Ascending aorta (tissue), 2 donors: ENCODE data around the gene EPN1. TPM values are rescaled to one million over a fixed set of nuclear protein-coding genes. Genes with fewer than 3 reads are reported as not detected.
A peak's percentile ranks its signal among the peaks of the same experiment; 100 is the strongest.

ENCODE experiments used
- DNase-seq, 2 donors: peaks; one replicate each; pipeline ENCODE4 v3.0.0-alpha.2; 2019; ENCODE audit warnings: low spot score in 2 of 2
- H3K27ac ChIP-seq, 2 donors: fragments of 200-600 bp; sonication (generic); one replicate each; pipeline ENCODE4 v1.5.1; 2016 to 2017; ENCODE audit warnings: mild to moderate bottlenecking in 1 of 2
- H3K27me3 ChIP-seq: fragments of 200-600 bp; sonication (generic); one replicate; pipeline ENCODE4 v1.5.1; 2017
- H3K36me3 ChIP-seq, 2 donors: fragments of 200-600 bp; sonication (generic); one replicate each; pipeline ENCODE4 v1.5.1; 2016
- H3K4me1 ChIP-seq, 2 donors: fragments of 200-600 bp; sonication (generic); one replicate each; pipeline ENCODE4 v1.5.1; 2016 to 2017; ENCODE audit warnings: mild to moderate bottlenecking in 1 of 2
- H3K4me3 ChIP-seq, 2 donors: fragments of 200-600 bp; sonication (generic); one replicate each; pipeline ENCODE4 v1.5.1; 2016 to 2017; ENCODE audit warnings: mild to moderate bottlenecking in 1 of 2
- H3K9me3 ChIP-seq, 2 donors: fragments of 200-600 bp; sonication (generic); one replicate each; pipeline ENCODE4 v1.5.1; 2016
- CTCF ChIP-seq, 3 experiments: fragments of 200-600 bp in 2 of 3; fragments of 450-650 bp in 1 of 3; sonication (generic) in 2 of 3; IDR thresholded peaks; one replicate each; pipeline ENCODE4 v1.5.1; 2016 to 2019; ENCODE audit warnings: antibody characterized with exemption in 3 of 3, mild to moderate bottlenecking in 1 of 3, moderate library complexity in 1 of 3
- intact Hi-C: fragments of 100-400 bp; cut with DNase I; formaldehyde crosslinking; loops from one replicate; pipeline ENCODE4 v1.15.1; 2023
- total RNA-seq: library from RNA; depleted of rRNA; stranded (reverse); fragments of >200 nt; gene quantifications from one replicate; pipeline ENCODE4 v1.1.0, GENCODE V29; 2016

The EPN1 gene
- total RNA-seq, 1 donor from 2014 or later: 122 TPM

- H3K27me3 ChIP-seq: no peaks in the 10 kb centered on the region
- no peaks in the 10 kb centered on the region for H3K9me3 ChIP-seq
- peaks cover 0 to 10% of the 10 kb centered on the region in 2 donors for H3K4me1 ChIP-seq
- no peaks in the 10 kb centered on the region for H3K36me3 ChIP-seq
- H3K27ac ChIP-seq: no peak overlapping the region
- no peak overlapping the region for H3K4me3 ChIP-seq
- TF ChIP-seq CTCF (IDR thresholded peaks at IDR 0.05): no peak
- no peak for DNase-seq
- intact Hi-C loops: loop anchor here (5.0 to 10.0 kb wide), 3 partner anchors 536 to 1456 kb away; partner anchors contain the start of genes LENG8, PPP1R12C and TSEN34
Measured at GRCh38 chr19:55650602-55651230, 24.3 kb upstream of the EPN1 start.

GRCh38 chr19:55651236-55651635 lies 23.8 kb upstream of the EPN1 start:
- Histone ChIP-seq H3K4me3 (no peak overlapping the region), H3K27ac (no peak overlapping the region), H3K27me3 (no peaks in the 10 kb centered on the region), H3K36me3 (no peaks in the 10 kb centered on the region), H3K4me1 (peaks cover 2 to 16% of the 10 kb centered on the region in 2 donors), H3K9me3 (no peaks in the 10 kb centered on the region)
- DNase-seq: no peak
- intact Hi-C loops: loop anchor here (5.0 to 10.0 kb wide), 3 partner anchors 536 to 1456 kb away; partner anchors contain the start of genes LENG8, PPP1R12C and TSEN34
- TF ChIP-seq CTCF (IDR thresholded peaks at IDR 0.05): no peak

- Histone ChIP-seq H3K9me3 (no peaks in the 10 kb centered on the region), H3K4me1 (peaks cover 15 to 25% of the 10 kb centered on the region in 2 donors), H3K27ac (peak overlapping the region; percentile 97), H3K27me3 (no peaks in the 10 kb centered on the region), H3K36me3 (no peaks in the 10 kb centered on the region), H3K4me3 (peak overlapping the region in 1 of 2 donors; percentile 77)
- no peak for DNase-seq
- intact Hi-C loops: loop anchor here (1.0 to 10.0 kb wide), 4 partner anchors 20 to 1458 kb away; partner anchors contain the start of genes LENG8, PPP1R12C and TSEN34
- TF ChIP-seq CTCF (IDR thresholded peaks at IDR 0.05): no peak
Measured at GRCh38 chr19:55652311-55653128, 22.5 kb upstream of the EPN1 start.

GRCh38 chr19:55653651-55654322 lies 21.2 kb upstream of the EPN1 start:
- TF ChIP-seq CTCF (IDR thresholded peaks at IDR 0.05): peak; percentile 94 to 100 (median 96)
- H3K4me1 ChIP-seq: peaks cover 18 to 36% of the 10 kb centered on the region in 2 donors
- intact Hi-C loops: loop anchor here (1.0 to 10.0 kb wide), 7 partner anchors 21 to 1459 kb away; partner anchors contain the start of genes EPN1, LENG8, PPP1R12C and PPP6R1
- peak; percentile 95 to 99 for DNase-seq
- peak overlapping the region; percentile 97 for H3K27ac ChIP-seq
- H3K4me3 ChIP-seq: peak overlapping the region; percentile 77 to 89
- no peaks in the 10 kb centered on the region for H3K9me3 ChIP-seq
- H3K27me3 ChIP-seq: no peaks in the 10 kb centered on the region
- H3K36me3 ChIP-seq: no peaks in the 10 kb centered on the region

- DNase-seq: peak; percentile 98 to 100
- intact Hi-C loops: loop anchor here (1.0 to 10.0 kb wide), 6 partner anchors 20 to 1460 kb away; partner anchors contain the start of genes EPN1, LENG8, PPP1R12C and PPP6R1
- Histone ChIP-seq H3K9me3 (no peaks in the 10 kb centered on the region), H3K4me1 (peaks cover 21 to 37% of the 10 kb centered on the region in 2 donors), H3K27ac (peak overlapping the region; percentile 97), H3K4me3 (peak overlapping the region; percentile 77 to 89), H3K36me3 (peaks cover 4% of the 10 kb centered on the region in 2 donors), H3K27me3 (no peaks in the 10 kb centered on the region)
- no peak for TF ChIP-seq CTCF (IDR thresholded peaks at IDR 0.05)
Measured at GRCh38 chr19:55654323-55654867, 20.6 kb upstream of the EPN1 start.
